ENCODE results near the gene ODAD2.

ODAD2 gene

GRCh38 chr10:27889518-27889917 lies 109.4 kb downstream of the ODAD2 start:
- TF ChIP-seq EZH2 (IDR thresholded peaks at IDR 0.05; ENCODE audit: borderline replicate concordance, low read depth, low read length, severe bottlenecking): no peak

GRCh38 chr10:27884185-27884641 lies 114.7 kb downstream of the ODAD2 start:
- Histone ChIP-seq H3K9me3 (ENCODE audit: insufficient read depth, low read length, severe bottlenecking) (no peaks in the 10 kb centered on the region), H3K27me3 (ENCODE audit: insufficient read depth, low read length, poor library complexity) (no peaks in the 10 kb centered on the region), H3K4me2 (ENCODE audit: insufficient read depth, low read length) (no peak overlapping the region), H3K9ac (ENCODE audit: low read depth, low read length) (no peak overlapping the region), H3K36me3 (ENCODE audit: insufficient read depth, low read length) (no peaks in the 10 kb centered on the region), H3K4me3 (ENCODE audit: low read depth in 1 of 2, low read length in 2 of 2) (no peak overlapping the region), H2AFZ (ENCODE audit: low read depth, low read length) (no peak overlapping the region), H3K79me2 (ENCODE audit: insufficient read depth, low read length) (no peaks in the 10 kb centered on the region), H3K4me1 (ENCODE audit: insufficient read depth, low read length) (no peaks in the 10 kb centered on the region), H3K27ac (ENCODE audit: low read length) (no peak overlapping the region), H4K20me1 (ENCODE audit: insufficient read depth, low read length) (no peaks in the 10 kb centered on the region)
- ATAC-seq (ENCODE audit: insufficient read depth, low read depth) (no peak), DNase-seq (no peak)
- TF ChIP-seq EZH2 (IDR thresholded peaks at IDR 0.05; ENCODE audit: borderline replicate concordance, low read depth, low read length, severe bottlenecking) (no peak), CTCF (IDR thresholded peaks at IDR 0.05; ENCODE audit: borderline replicate concordance, extremely low read depth, low read length, poor library complexity, severe bottlenecking) (no peak)

More at GRCh38 chr10:27889518-27889917, 109.4 kb downstream of the ODAD2 start:
- ATAC-seq (ENCODE audit: insufficient read depth, low read depth) (no peak), DNase-seq (no peak)
- Histone ChIP-seq H3K9me3 (ENCODE audit: insufficient read depth, low read length, severe bottlenecking) (no peaks in the 10 kb centered on the region), H4K20me1 (ENCODE audit: insufficient read depth, low read length) (no peaks in the 10 kb centered on the region), H3K27me3 (ENCODE audit: insufficient read depth, low read length, poor library complexity) (no peaks in the 10 kb centered on the region), H3K79me2 (ENCODE audit: insufficient read depth, low read length) (no peaks in the 10 kb centered on the region), H3K27ac (ENCODE audit: low read length) (no peak overlapping the region), H3K4me3 (ENCODE audit: low read depth in 1 of 2, low read length in 2 of 2) (no peak overlapping the region), H3K9ac (ENCODE audit: low read depth, low read length) (no peak overlapping the region), H3K4me2 (ENCODE audit: insufficient read depth, low read length) (no peak overlapping the region), H3K36me3 (ENCODE audit: insufficient read depth, low read length) (no peaks in the 10 kb centered on the region), H2AFZ (ENCODE audit: low read depth, low read length) (no peak overlapping the region), H3K4me1 (ENCODE audit: insufficient read depth, low read length) (no peaks in the 10 kb centered on the region)

GRCh38 chr10:27878281-27878680 lies 120.6 kb downstream of the ODAD2 start:
- no peak overlapping the region for H3K4me2 ChIP-seq (ENCODE audit: insufficient read depth, low read length)
- H3K79me2 ChIP-seq (ENCODE audit: insufficient read depth, low read length): no peaks in the 10 kb centered on the region
- no peaks in the 10 kb centered on the region for H3K36me3 ChIP-seq (ENCODE audit: insufficient read depth, low read length)
- H3K9ac ChIP-seq (ENCODE audit: low read depth, low read length): no peak overlapping the region
- H3K4me3 ChIP-seq (ENCODE audit: low read depth in 1 of 2, low read length in 2 of 2): no peak overlapping the region
- H3K27ac ChIP-seq (ENCODE audit: low read length): no peak overlapping the region
- no peaks in the 10 kb centered on the region for H3K9me3 ChIP-seq (ENCODE audit: insufficient read depth, low read length, severe bottlenecking)
- no peak overlapping the region for H2AFZ ChIP-seq (ENCODE audit: low read depth, low read length)
- ATAC-seq (ENCODE audit: insufficient read depth, low read depth): no peak
- no peak for DNase-seq
- H4K20me1 ChIP-seq (ENCODE audit: insufficient read depth, low read length): no peaks in the 10 kb centered on the region
- no peak for TF ChIP-seq CTCF (IDR thresholded peaks at IDR 0.05; ENCODE audit: borderline replicate concordance, extremely low read depth, low read length, poor library complexity, severe bottlenecking)
- no peak for TF ChIP-seq EZH2 (IDR thresholded peaks at IDR 0.05; ENCODE audit: borderline replicate concordance, low read depth, low read length, severe bottlenecking)
- no peaks in the 10 kb centered on the region for H3K4me1 ChIP-seq (ENCODE audit: insufficient read depth, low read length)
- no peaks in the 10 kb centered on the region for H3K27me3 ChIP-seq (ENCODE audit: insufficient read depth, low read length, poor library complexity)

- Histone ChIP-seq H3K36me3 (ENCODE audit: insufficient read depth, low read length) (no peaks in the 10 kb centered on the region), H3K9ac (ENCODE audit: low read depth, low read length) (no peak overlapping the region), H3K4me2 (ENCODE audit: insufficient read depth, low read length) (no peak overlapping the region), H3K27me3 (ENCODE audit: insufficient read depth, low read length, poor library complexity) (no peaks in the 10 kb centered on the region), H3K9me3 (ENCODE audit: insufficient read depth, low read length, severe bottlenecking) (no peaks in the 10 kb centered on the region), H4K20me1 (ENCODE audit: insufficient read depth, low read length) (no peaks in the 10 kb centered on the region), H2AFZ (ENCODE audit: low read depth, low read length) (no peak overlapping the region), H3K27ac (ENCODE audit: low read length) (no peak overlapping the region), H3K4me3 (ENCODE audit: low read depth in 1 of 2, low read length in 2 of 2) (no peak overlapping the region), H3K4me1 (ENCODE audit: insufficient read depth, low read length) (no peaks in the 10 kb centered on the region), H3K79me2 (ENCODE audit: insufficient read depth, low read length) (no peaks in the 10 kb centered on the region)
- DNase-seq (no peak), ATAC-seq (ENCODE audit: insufficient read depth, low read depth) (no peak)
- TF ChIP-seq CTCF (IDR thresholded peaks at IDR 0.05; ENCODE audit: borderline replicate concordance, extremely low read depth, low read length, poor library complexity, severe bottlenecking) (no peak), EZH2 (IDR thresholded peaks at IDR 0.05; ENCODE audit: borderline replicate concordance, low read depth, low read length, severe bottlenecking) (no peak)
Observed at GRCh38 chr10:27865221-27865635, 133.7 kb downstream of the ODAD2 start.

Measured in DND-41 (cell line).